Body of pancreas (tissue), 4 donors: ENCODE results near the gene METTL8. TPM values are rescaled to one million over a fixed set of nuclear protein-coding genes. Genes with fewer than 3 reads are reported as not detected.
"Not testable (repeated sequence)": the region's sequence is repeated elsewhere in the genome, so short reads cannot be mapped to it uniquely, and the experiment has no call there.

Experiments used
- ATAC-seq: fragments of 150-250 bp; one replicate; pipeline ENCODE4 v1.9.1; 2016
- DNase-seq, 4 donors: peaks; one replicate each; pipeline ENCODE4 v3.0.0-alpha.2; 2019
- H3K27ac ChIP-seq, 4 donors: fragments of 200-600 bp; sonication (generic); 1 replicate in 3 of 4; 2 replicates in 1 of 4; pipeline versions ENCODE4 v1.5.1 to v1.6.1; 2016 to 2019; ENCODE audit warnings: mild to moderate bottlenecking in 1 of 4, mixed read lengths in 1 of 4, moderate library complexity in 1 of 4
- H3K27me3 ChIP-seq, 2 donors: fragments of 200-600 bp; sonication (generic); one replicate each; pipeline ENCODE4 v1.6.0; 2016; ENCODE audit warnings: mild to moderate bottlenecking in 1 of 2
- H3K36me3 ChIP-seq, 2 donors: fragments of 200-600 bp; sonication (generic); replicated peaks in 1 of 2; 2 replicates each; pipeline ENCODE4 v1.5.1; 2016; ENCODE audit warnings: low read depth in 2 of 2; ENCODE audit not compliant: insufficient read depth in 1 of 2
- H3K4me1 ChIP-seq: fragments of 200-600 bp; sonication (generic); one replicate; pipeline ENCODE4 v1.6.0; 2016
- H3K4me3 ChIP-seq, 2 donors: fragments of 200-600 bp; sonication (generic); 1 replicate in 1 of 2; 2 replicates in 1 of 2; pipeline ENCODE4 v1.5.1; 2016 to 2019
- H3K9me3 ChIP-seq, 3 donors: fragments of 200-600 bp; sonication (generic); 1 replicate in 2 of 3; 2 replicates in 1 of 3; pipeline ENCODE4 v1.5.1; 2016
- POLR2A ChIP-seq, 3 donors: fragments of 450-650 bp; IDR thresholded peaks; one replicate each; pipeline ENCODE4 v1.6.1; 2016; ENCODE audit warnings: antibody characterized with exemption in 3 of 3, mild to moderate bottlenecking in 2 of 3
- WGBS, 2 donors: methylation state at CpG; one replicate each; pipeline ENCODE4 v1.1.5; 2017; 5-methylcytosine and 5-hydroxymethylcytosine counted together
- intact Hi-C: fragments of 100-400 bp; cut with DNase I; formaldehyde crosslinking; loops from one replicate; pipeline ENCODE4 v1.15.1; 2023
- total RNA-seq, 2 donors: library from RNA; depleted of rRNA; stranded (reverse); fragments of >200 nt; gene quantifications; one replicate each; pipeline ENCODE4 v1.1.0, GENCODE V29; 2016
- TF ChIP-seq, protein P1 (sequence below), 7 experiments: fragments of 450-650 bp in 4 of 7; fragments of 200-600 bp in 3 of 7; sonication (generic) in 3 of 7; IDR thresholded peaks; one replicate each; pipeline ENCODE4 v1.5.1; 2016 to 2019; ENCODE audit warnings: antibody characterized with exemption in 7 of 7

The METTL8 gene
- total RNA-seq, 2 donors from 2014 or later: 14.8 to 17.4 TPM

DNA sequence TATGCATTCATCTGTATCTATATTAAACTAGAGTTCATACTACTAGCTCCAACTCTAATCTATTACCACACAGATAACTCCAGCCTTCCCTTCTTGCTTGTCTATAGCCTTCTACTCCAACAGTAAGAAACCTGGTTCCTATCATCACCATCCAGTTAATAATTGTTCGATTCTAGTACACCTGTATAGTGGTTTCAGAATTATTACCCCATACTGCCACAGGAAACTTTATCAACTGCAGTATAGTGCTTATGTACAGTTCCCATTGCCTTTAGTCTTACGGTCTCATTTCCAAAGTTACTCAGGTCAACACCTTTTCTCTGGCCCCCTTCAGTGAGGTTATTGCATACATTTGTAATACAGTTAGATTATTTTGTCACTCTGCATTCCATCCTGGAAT, 14.5 kb downstream of the METTL8 start:
- H3K27me3 ChIP-seq: no peaks in the 10 kb centered on the region
- WGBS, 2 donors: 56 to 69% methylated on average over 2 of the region's 2 CpGs
- H3K9me3 ChIP-seq: peaks cover 0 to 10% (median 0%) of the 10 kb centered on the region in 3 donors
- no peak for ATAC-seq
- no peak overlapping the region for H3K4me3 ChIP-seq
- no peak overlapping the region for H3K27ac ChIP-seq
- no peaks in the 10 kb centered on the region for H3K36me3 ChIP-seq
- intact Hi-C loops: loop anchor here (10.0 kb wide), 2 partner anchors 255 to 445 kb away; partner anchors contain the start of gene TLK1
- no peaks in the 10 kb centered on the region for H3K4me1 ChIP-seq
- TF ChIP-seq POLR2A (IDR thresholded peaks at IDR 0.05): no peak
- TF ChIP-seq, protein P1, sequence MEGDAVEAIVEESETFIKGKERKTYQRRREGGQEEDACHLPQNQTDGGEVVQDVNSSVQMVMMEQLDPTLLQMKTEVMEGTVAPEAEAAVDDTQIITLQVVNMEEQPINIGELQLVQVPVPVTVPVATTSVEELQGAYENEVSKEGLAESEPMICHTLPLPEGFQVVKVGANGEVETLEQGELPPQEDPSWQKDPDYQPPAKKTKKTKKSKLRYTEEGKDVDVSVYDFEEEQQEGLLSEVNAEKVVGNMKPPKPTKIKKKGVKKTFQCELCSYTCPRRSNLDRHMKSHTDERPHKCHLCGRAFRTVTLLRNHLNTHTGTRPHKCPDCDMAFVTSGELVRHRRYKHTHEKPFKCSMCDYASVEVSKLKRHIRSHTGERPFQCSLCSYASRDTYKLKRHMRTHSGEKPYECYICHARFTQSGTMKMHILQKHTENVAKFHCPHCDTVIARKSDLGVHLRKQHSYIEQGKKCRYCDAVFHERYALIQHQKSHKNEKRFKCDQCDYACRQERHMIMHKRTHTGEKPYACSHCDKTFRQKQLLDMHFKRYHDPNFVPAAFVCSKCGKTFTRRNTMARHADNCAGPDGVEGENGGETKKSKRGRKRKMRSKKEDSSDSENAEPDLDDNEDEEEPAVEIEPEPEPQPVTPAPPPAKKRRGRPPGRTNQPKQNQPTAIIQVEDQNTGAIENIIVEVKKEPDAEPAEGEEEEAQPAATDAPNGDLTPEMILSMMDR (IDR thresholded peaks at IDR 0.05): no peak
- no peak for DNase-seq

DNA sequence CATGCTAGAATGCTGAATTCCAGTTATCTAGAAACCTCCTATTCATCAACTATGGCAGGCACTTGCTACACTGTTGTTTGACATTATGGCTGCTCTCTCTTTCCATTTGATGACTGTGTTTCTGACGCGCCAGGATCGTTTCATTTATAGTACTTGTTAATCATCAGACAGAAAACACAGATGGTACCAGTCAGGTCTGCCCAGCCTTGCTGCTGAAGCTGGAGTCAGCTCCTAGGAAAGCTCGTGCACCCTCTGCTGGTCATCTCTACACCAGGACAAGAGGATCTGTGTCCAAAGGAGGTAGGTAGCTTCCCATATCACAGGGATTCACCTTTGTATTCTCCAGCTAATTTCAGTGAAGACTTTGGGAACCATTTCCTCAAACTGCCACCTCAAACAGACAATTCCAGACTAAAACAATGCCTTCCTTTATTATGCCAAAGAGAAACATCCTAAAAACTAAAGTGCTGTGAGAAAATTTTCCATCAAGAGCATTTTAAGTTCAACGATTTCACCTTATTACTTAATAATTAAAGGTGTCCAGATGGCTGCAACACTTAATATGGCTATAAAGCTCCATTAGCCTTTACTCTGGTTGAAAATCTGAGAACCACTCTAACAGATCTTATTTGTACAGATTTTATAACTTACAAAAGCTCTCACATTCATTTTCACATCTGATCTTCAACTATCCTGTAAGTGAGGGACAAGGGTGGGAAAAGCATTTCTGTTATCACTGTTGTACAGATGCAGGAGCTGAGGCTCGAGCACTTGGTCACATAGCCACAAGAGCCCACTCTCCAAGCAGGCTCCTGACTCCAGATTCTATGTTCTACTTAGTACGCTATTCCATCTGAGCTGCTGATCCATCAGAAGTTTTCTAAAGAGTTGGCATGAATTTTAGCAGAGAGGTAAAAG, 17.5 kb downstream of the METTL8 start:
- no peak for TF ChIP-seq POLR2A (IDR thresholded peaks at IDR 0.05)
- TF ChIP-seq, protein P1 (IDR thresholded peaks at IDR 0.05): peak; percentile 61 to 89 (median 88)
- H3K4me3 ChIP-seq: no peak overlapping the region
- peak overlapping the region in 2 of 4 donors; percentile 35 to 75 for H3K27ac ChIP-seq
- ATAC-seq (peak; percentile 99), DNase-seq (peak; percentile 92 to 95 (median 94))
- H3K4me1 ChIP-seq: no peaks in the 10 kb centered on the region
- no peaks in the 10 kb centered on the region for H3K36me3 ChIP-seq
- no peaks in the 10 kb centered on the region for H3K27me3 ChIP-seq
- no peaks in the 10 kb centered on the region for H3K9me3 ChIP-seq
- WGBS, 2 donors: 25 to 26% methylated on average over 7 of the region's 7 CpGs
- intact Hi-C loops: loop anchor here (10.0 kb wide), 2 partner anchors 251 to 441 kb away; partner anchors contain the start of gene TLK1

- H3K4me1 ChIP-seq: not testable (repeated sequence)
- intact Hi-C loops: loop anchor here (10.0 kb wide), 2 partner anchors 250 to 440 kb away; partner anchors contain the start of gene TLK1
Observed at GRCh38 chr2:171414645-171415044, 19.1 kb downstream of the METTL8 start.

DNA sequence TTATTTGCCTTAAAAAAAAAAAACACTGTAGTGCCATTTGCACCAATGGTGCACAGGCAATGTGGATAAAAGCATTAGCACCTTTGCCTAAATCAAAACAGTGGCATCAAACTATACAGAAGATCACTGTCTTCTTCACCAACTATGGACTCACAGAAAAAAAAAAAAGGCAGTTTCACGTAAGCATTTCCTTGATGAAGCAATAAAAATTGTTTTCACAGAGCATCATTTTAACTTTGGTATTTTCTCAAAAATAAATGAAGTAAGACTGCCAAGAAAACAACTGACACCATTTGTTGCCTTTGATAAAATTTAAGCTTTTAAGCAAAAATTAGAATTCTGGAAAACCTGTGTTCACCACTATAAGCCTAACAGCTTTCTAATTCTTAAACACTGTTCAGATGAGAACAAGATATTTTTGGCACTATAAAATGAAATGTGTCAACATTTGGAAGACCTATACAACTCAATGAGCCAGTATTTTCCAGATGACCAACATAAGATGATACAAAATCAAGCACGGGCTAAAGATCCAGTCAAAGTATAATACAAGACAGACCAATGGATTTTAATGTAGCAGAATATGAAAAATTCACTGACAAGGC, 21.1 kb downstream of the METTL8 start:
- no peaks in the 10 kb centered on the region for H3K9me3 ChIP-seq
- no peak overlapping the region for H3K27ac ChIP-seq
- ATAC-seq (no peak), DNase-seq (no peak)
- no peak overlapping the region for H3K4me3 ChIP-seq
- H3K36me3 ChIP-seq: no peaks in the 10 kb centered on the region
- H3K27me3 ChIP-seq: no peaks in the 10 kb centered on the region
- WGBS, 2 donors: 80% methylated on average over 2 of the region's 2 CpGs
- no peak for TF ChIP-seq POLR2A (IDR thresholded peaks at IDR 0.05)
- TF ChIP-seq, protein P1 (IDR thresholded peaks at IDR 0.05): no peak
- intact Hi-C loops: loop anchor here (10.0 kb wide), 2 partner anchors 248 to 438 kb away; partner anchors contain the start of gene TLK1
- no peaks in the 10 kb centered on the region for H3K4me1 ChIP-seq

More at GRCh38 chr2:171414645-171415044, 19.1 kb downstream of the METTL8 start:
- not testable (repeated sequence) for H3K27me3 ChIP-seq, H3K9me3 ChIP-seq, DNase-seq, H3K36me3 ChIP-seq, H3K4me3 ChIP-seq, ATAC-seq, H3K27ac ChIP-seq
- WGBS, 2 donors: 87 to 89% methylated on average over 4 of the region's 4 CpGs
